ENCODE measurements around the gene CFAP74. TPM values are rescaled to one million over a fixed set of nuclear protein-coding genes. Genes with fewer than 3 reads are reported as not detected.
A peak's percentile ranks its signal among the peaks of the same experiment; 100 is the strongest.

Gene CFAP74
- total and polyA plus RNA-seq, 9 of the 15 experiments (the other 6 are each of a cell fraction or from before 2014, with no cell fraction given) = 0.03 to 0.15 (median 0.05) TPM; not detected in 6

DNA sequence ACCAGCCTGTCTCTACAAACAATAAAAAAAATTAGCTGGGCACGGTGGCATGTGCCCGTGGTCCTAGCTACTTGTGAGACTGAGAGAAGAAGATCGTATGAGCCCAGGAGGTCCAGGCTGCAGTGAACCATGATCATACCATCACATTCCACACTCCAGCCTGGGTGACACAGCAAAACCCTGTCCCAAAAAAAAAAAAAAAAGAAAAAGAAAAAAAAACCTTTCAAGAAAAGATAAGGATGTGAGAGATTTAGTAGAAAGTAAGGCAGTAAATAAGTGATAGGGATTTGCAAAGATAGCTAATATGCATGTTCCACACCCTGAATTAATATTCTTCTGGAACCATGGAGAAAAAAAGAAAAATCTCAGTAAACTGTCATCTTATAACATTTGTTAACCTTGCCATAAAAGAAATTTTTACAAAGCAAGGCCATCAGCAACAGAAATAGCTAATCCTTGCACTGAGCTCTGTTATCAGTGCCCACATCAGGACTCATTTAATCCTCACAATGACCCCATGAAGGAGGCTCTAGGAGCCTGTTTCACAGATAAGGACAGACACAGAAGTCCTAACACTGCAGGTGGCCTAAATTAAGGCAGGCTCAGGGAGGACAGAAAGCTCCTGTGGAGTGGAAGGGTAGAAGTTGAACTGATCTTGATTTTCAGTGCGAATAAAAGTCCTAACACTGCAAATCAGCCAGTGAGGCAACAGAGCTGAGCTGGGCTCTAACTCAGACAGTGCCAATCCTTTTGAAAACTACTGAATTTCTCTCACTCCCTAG lies 120.3 kb downstream of the CFAP74 start (continued):
- TF ChIP-seq, protein P1, sequence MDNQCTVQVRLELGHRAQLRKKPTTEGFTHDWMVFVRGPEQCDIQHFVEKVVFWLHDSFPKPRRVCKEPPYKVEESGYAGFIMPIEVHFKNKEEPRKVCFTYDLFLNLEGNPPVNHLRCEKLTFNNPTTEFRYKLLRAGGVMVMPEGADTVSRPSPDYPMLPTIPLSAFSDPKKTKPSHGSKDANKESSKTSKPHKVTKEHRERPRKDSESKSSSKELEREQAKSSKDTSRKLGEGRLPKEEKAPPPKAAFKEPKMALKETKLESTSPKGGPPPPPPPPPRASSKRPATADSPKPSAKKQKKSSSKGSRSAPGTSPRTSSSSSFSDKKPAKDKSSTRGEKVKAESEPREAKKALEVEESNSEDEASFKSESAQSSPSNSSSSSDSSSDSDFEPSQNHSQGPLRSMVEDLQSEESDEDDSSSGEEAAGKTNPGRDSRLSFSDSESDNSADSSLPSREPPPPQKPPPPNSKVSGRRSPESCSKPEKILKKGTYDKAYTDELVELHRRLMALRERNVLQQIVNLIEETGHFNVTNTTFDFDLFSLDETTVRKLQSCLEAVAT (IDR thresholded peaks at IDR 0.05) = 0 out of 4 replicates have a peak, but pooled peaks of 1 of the 2 experiments have one; percentile 52
- TF ChIP-seq ETV1 (tag; conservative IDR thresholded peaks at IDR 0.05; ENCODE audit: low read depth) = no peak
- peak; percentile 72 for TF ChIP-seq ESRRA (IDR thresholded peaks at IDR 0.05; ENCODE audit: borderline replicate concordance, low read depth)
- TF ChIP-seq ZFP1 (CRISPR knock-in tag; IDR thresholded peaks at IDR 0.05) = no peak
- no peak for TF ChIP-seq TFAP4 (CRISPR knock-in tag; IDR thresholded peaks at IDR 0.05; ENCODE audit: borderline replicate concordance)
- TF ChIP-seq, protein P2, sequence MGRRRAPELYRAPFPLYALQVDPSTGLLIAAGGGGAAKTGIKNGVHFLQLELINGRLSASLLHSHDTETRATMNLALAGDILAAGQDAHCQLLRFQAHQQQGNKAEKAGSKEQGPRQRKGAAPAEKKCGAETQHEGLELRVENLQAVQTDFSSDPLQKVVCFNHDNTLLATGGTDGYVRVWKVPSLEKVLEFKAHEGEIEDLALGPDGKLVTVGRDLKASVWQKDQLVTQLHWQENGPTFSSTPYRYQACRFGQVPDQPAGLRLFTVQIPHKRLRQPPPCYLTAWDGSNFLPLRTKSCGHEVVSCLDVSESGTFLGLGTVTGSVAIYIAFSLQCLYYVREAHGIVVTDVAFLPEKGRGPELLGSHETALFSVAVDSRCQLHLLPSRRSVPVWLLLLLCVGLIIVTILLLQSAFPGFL (CRISPR knock-in tag; IDR thresholded peaks at IDR 0.05) = no peak
- no peak for TF ChIP-seq PRDM10 (IDR thresholded peaks at IDR 0.05; ENCODE audit: partially characterized antibody)
- TF ChIP-seq DPF2 (IDR thresholded peaks at IDR 0.05) = peak; percentile 91
- peak in 1 of 2 experiments; percentile 27; a peak in 1 of 4 replicates for TF ChIP-seq NONO (IDR thresholded peaks at IDR 0.05; ENCODE audit: low read depth in 2 of 2, low read length in 1 of 2)
- TF ChIP-seq CBX3 (IDR thresholded peaks at IDR 0.05; ENCODE audit: borderline replicate concordance in 1 of 2, low read length in 2 of 2) = peak in 1 of 2 experiments; percentile 39; a peak in 1 of 3 replicates
- TF ChIP-seq FIP1L1 (IDR thresholded peaks at IDR 0.05; ENCODE audit: low read depth, low read length, poor library complexity, severe bottlenecking) = no peak
- peak; percentile 44; the same call in 1 of the 2 replicates for TF ChIP-seq JUND (IDR thresholded peaks at IDR 0.05; ENCODE audit: borderline replicate concordance, low read depth, low read length)
- no peak; the same call in 2 of the 3 replicates for TF ChIP-seq JUND (tag; IDR thresholded peaks at IDR 0.05; ENCODE audit: borderline replicate concordance, low read depth, low read length)
- TF ChIP-seq ZNF644 (tag; IDR thresholded peaks at IDR 0.05; ENCODE audit: low read depth) = peak; percentile 80
- TF ChIP-seq FOXP4 (CRISPR knock-in tag; IDR thresholded peaks at IDR 0.05; ENCODE audit: borderline replicate concordance) = no peak
- TF ChIP-seq MAFF (IDR thresholded peaks at IDR 0.05; ENCODE audit: low read length) = peak; percentile 66; the same call in 1 of the 2 replicates
- peak; percentile 83 for TF ChIP-seq C11orf30 (IDR thresholded peaks at IDR 0.05; ENCODE audit: low read depth)
